GM12891 (cell line): Measurements from ENCODE around the gene RTL5.

ENCODE experiments used
- PAX5 ChIP-seq: IDR thresholded peaks from 2 replicates; pipeline ENCODE4 v1.6.1; 2011; ENCODE audit warnings: low read length, moderate library complexity, mild to moderate bottlenecking; ENCODE audit not compliant: insufficient read depth, severe bottlenecking
- POLR2A ChIP-seq: IDR thresholded peaks from 2 replicates; pipeline ENCODE4 v1.6.1; 2011; ENCODE audit warnings: low read depth, low read length, control low read depth
- POLR2AphosphoS5 ChIP-seq: IDR thresholded peaks from 2 replicates; pipeline ENCODE4 v1.6.1; 2011; ENCODE audit warnings: low read depth, low read length, control low read depth
- SPI1 ChIP-seq: IDR thresholded peaks from 2 replicates; pipeline ENCODE4 v1.6.1; 2011; ENCODE audit warnings: low read depth, low read length, control low read depth
- TAF1 ChIP-seq: IDR thresholded peaks from 2 replicates; pipeline ENCODE4 v1.6.1; 2011; ENCODE audit warnings: low read depth, low read length, control low read depth

DNA sequence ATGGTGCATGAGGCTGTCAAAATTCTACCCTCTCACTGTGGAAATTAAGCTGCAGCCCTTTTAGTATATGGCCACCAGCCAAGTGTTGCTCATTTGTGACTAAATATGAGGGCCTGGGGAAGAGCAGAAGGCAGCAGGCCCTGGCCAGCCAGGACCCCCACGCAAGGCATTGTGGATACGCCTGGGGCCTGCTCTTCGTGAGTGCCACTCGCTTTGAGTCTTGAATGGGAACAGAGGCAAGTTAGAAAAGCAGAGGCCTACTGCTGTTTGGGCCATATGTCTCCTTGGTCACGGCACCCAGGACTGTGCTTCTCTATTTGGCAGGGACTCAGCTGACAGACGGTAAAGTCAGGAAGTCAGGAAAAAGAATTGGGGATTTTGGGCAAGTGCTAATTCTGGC is 10.9 kb downstream of the RTL5 start:
- no peak for TF ChIP-seq POLR2AphosphoS5
- TF ChIP-seq POLR2A: no peak
- TF ChIP-seq TAF1: no peak
- no peak for TF ChIP-seq PAX5
- TF ChIP-seq SPI1: no peak
